ENCODE measurements around the gene SF3A2. TPM values are rescaled to one million over a fixed set of nuclear protein-coding genes. Genes with fewer than 3 reads are reported as not detected.

The SF3A2 gene
- total and polyA plus RNA-seq, 4 donors = 37.2 to 113 (median 63.0) TPM

DNA sequence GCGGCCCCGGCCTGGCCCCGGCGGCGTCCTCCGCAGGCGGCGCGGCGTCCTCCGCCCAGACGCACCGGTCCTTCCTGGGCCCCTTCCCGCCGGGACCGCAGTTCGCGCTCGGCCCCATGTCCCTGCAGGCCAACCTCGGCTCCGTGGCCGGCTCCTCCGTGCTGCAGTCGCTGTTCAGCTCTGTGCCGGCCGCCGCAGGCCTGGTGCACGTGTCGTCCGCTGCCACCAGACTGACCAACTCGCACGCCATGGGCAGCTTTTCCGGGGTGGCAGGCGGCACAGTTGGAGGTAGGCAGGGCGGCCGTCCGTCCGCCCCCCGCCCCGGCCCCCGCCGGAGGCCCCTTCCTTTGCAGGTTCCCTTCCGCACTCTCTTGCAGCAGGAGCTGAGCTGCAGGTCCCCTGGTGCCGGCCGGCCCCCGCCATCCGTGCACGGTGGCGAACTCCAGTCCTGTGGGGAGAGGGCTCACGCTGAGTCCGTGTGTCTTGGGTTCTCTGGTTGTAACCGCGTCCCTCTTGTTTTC, 9.7 kb upstream of the SF3A2 start:
- H3K4me3 ChIP-seq = no peak overlapping the region
- no peak for DNase-seq
- peaks cover 9 to 86% (median 17%) of the 10 kb centered on the region in 4 donors for H3K36me3 ChIP-seq (ENCODE audit: control insufficient read depth in 4 of 4, insufficient read depth in 4 of 4, low read length in 4 of 4)
- no peaks in the 10 kb centered on the region for H3K27me3 ChIP-seq (ENCODE audit: control insufficient read depth in 3 of 3, insufficient read depth in 3 of 3, low read length in 2 of 3)
- no peak for ATAC-seq (ENCODE audit: insufficient read depth, low FRiP score)
- H3K4me1 ChIP-seq (ENCODE audit: control insufficient read depth in 5 of 5, insufficient read depth in 5 of 5, low read length in 5 of 5) = no peaks in the 10 kb centered on the region
- H3K27ac ChIP-seq (ENCODE audit: low read depth in 1 of 2, low read length in 1 of 2) = no peak overlapping the region
- TF ChIP-seq CTCF (IDR thresholded peaks at IDR 0.05; ENCODE audit: control extremely low read depth, extremely low read depth) = no peak
- H3K9ac ChIP-seq (ENCODE audit: insufficient read depth in 1 of 2, low read length in 2 of 2) = no peak overlapping the region
- 96 to 97% methylated on average over 53 of the region's 53 CpGs for WGBS, 2 donors
- H3K9me3 ChIP-seq (ENCODE audit: control insufficient read depth in 4 of 4, insufficient read depth in 3 of 4, low read length in 3 of 4) = no peaks in the 10 kb centered on the region

DNA sequence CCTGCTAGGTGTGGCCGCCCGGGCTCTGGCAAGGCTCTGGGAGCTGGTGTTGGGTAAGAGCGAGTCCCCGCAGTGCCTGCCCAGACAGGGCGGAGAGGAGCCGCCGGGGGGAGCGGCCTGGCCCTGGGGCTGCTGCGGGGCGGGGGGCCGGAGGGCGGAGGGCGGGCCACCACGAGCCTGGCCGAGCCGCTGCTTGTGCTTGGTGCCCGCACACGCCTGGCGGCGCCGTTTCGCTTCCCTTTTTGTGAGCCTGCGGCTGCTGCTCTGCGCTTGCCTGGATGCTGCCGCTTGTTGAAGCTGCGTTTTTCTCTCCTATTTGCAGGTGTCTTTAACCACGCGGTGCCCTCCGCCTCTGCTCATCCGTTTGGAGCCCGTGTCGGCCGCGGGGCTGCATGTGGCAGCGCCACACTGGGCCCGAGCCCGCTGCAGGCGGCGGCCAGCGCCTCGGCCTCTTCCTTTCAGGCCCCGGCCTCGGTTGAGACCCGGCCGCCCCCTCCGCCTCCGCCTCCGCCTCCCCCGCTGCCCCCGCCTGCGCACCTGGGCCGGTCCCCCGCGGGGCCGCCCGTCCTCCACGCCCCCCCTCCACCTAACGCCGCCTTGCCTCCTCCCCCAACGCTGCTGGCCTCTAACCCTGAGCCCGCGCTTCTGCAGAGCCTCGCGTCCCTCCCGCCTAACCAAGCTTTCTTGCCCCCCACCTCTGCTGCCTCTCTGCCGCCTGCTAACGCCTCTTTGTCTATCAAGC, 9.0 kb upstream of the SF3A2 start:
- WGBS, 2 donors = 89 to 91% methylated on average over 45 to 67 of the region's 67 CpGs
- DNase-seq (no peak), ATAC-seq (ENCODE audit: insufficient read depth, low FRiP score) (no peak)
- Histone ChIP-seq H3K27me3 (ENCODE audit: control insufficient read depth in 3 of 3, insufficient read depth in 3 of 3, low read length in 2 of 3) (no peaks in the 10 kb centered on the region), H3K4me3 (no peak overlapping the region), H3K27ac (ENCODE audit: low read depth in 1 of 2, low read length in 1 of 2) (no peak overlapping the region), H3K4me1 (ENCODE audit: control insufficient read depth in 5 of 5, insufficient read depth in 5 of 5, low read length in 5 of 5) (no peaks in the 10 kb centered on the region), H3K36me3 (ENCODE audit: control insufficient read depth in 4 of 4, insufficient read depth in 4 of 4, low read length in 4 of 4) (peaks cover 9 to 87% (median 17%) of the 10 kb centered on the region in 4 donors), H3K9ac (ENCODE audit: insufficient read depth in 1 of 2, low read length in 2 of 2) (no peak overlapping the region), H3K9me3 (ENCODE audit: control insufficient read depth in 4 of 4, insufficient read depth in 3 of 4, low read length in 3 of 4) (no peaks in the 10 kb centered on the region)
- TF ChIP-seq CTCF (IDR thresholded peaks at IDR 0.05; ENCODE audit: control extremely low read depth, extremely low read depth) = no peak

DNA sequence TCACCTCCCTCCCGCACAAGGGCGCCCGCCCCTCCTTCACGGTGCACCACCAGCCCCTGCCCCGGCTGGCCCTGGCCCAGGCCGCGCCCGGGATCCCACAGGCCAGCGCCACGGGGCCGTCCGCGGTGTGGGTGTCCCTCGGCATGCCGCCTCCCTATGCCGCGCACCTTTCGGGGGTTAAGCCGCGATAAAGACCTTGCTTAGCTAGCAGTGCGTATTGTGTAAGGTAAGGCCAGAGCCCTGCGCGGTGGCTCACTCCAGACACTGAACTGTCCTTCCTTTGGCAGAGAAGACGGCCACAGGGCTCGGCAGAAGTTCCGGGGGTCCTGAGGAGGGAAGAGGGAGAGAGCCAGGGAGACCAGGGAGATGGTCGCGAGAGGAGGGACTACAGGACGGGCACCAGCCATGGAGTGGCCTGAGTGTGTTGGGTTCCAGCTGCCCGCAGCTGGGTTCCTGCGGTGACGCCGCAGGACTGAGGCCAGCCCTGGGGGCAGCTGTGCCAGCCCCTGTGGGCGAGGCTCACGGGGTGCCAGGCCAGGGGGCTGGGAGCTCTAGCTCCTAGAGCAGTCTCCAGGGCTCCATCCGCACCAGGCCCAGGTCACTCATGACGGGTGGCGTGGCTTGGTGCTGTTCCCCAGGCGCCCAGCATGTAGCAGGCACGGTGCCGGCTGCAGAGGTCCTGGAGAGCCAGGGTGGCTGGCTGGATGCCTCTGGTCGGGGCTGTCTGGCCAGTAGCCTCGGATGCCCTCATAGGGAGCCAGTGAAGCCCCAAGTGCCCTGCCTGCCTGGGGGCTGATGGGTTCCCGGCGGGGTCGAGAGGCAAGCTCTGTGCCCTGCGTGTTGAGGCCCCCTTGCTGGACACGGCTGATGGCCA, 8.2 kb upstream of the SF3A2 start:
- no peak for TF ChIP-seq CTCF (IDR thresholded peaks at IDR 0.05; ENCODE audit: control extremely low read depth, extremely low read depth)
- Histone ChIP-seq H3K36me3 (ENCODE audit: control insufficient read depth in 4 of 4, insufficient read depth in 4 of 4, low read length in 4 of 4) (peaks cover 9 to 86% (median 17%) of the 10 kb centered on the region in 4 donors), H3K9me3 (ENCODE audit: control insufficient read depth in 4 of 4, insufficient read depth in 3 of 4, low read length in 3 of 4) (no peaks in the 10 kb centered on the region), H3K27me3 (ENCODE audit: control insufficient read depth in 3 of 3, insufficient read depth in 3 of 3, low read length in 2 of 3) (no peaks in the 10 kb centered on the region), H3K4me1 (ENCODE audit: control insufficient read depth in 5 of 5, insufficient read depth in 5 of 5, low read length in 5 of 5) (no peaks in the 10 kb centered on the region), H3K9ac (ENCODE audit: insufficient read depth in 1 of 2, low read length in 2 of 2) (no peak overlapping the region), H3K27ac (ENCODE audit: low read depth in 1 of 2, low read length in 1 of 2) (no peak overlapping the region), H3K4me3 (no peak overlapping the region)
- no peak for ATAC-seq (ENCODE audit: insufficient read depth, low FRiP score)
- DNase-seq = no peak
- 96 to 97% methylated on average over 44 to 48 of the region's 48 CpGs for WGBS, 2 donors

Measured in lung (tissue), 12 donors.